ENCODE results near the gene HMGN4. TPM values are rescaled to one million over a fixed set of nuclear protein-coding genes. Genes with fewer than 3 reads are reported as not detected.
A peak's percentile ranks its signal among the peaks of the same experiment; 100 is the strongest.

The HMGN4 gene
- total RNA-seq, 2 experiments from 2014 or later: 22.7 to 24.8 TPM

GRCh38 chr6:26526928-26527327 lies 11.2 kb upstream of the HMGN4 start:
- ChIA-PET CTCF (interaction anchor here (0.8 kb wide), 1 partner anchor 10 kb away, joined by 3 read pairs; no protein-coding TSS in a partner anchor), POLR2A (interaction anchor here (1.2 to 2.2 kb wide), 2 partner anchors 11 to 53 kb away, joined by 5 to 7 read pairs; partner anchors contain the start of gene HMGN4)
- H3K9me3 ChIP-seq (ENCODE audit: control insufficient read depth in 1 of 2, insufficient read depth in 1 of 2, low read length in 2 of 2): no peaks in the 10 kb centered on the region
- no peak overlapping the region for H3K4me3 ChIP-seq (ENCODE audit: low read length)
- peaks cover 5% of the 10 kb centered on the region for H3K4me1 ChIP-seq (ENCODE audit: insufficient read depth, low read length)
- H3K27ac ChIP-seq (ENCODE audit: low read depth in 1 of 2, low read length in 2 of 2): no peak overlapping the region
- H3K27me3 Mint-ChIP-seq: no peaks in the 10 kb centered on the region
- intact Hi-C loops (cut with DNase I, micrococcal nuclease): no loop called here
- H3K4me3 Mint-ChIP-seq: no peak overlapping the region
- peaks cover 4% of the 10 kb centered on the region for H3K36me3 Mint-ChIP-seq (ENCODE audit: low read depth)
- no peaks in the 10 kb centered on the region for H3K9me3 Mint-ChIP-seq
- DNase-seq (no peak), ATAC-seq (ENCODE audit: poor library complexity) (no peak)
- H3K36me3 ChIP-seq (ENCODE audit: insufficient read depth, low read length): no peaks in the 10 kb centered on the region
- no peaks in the 10 kb centered on the region for H3K27me3 ChIP-seq (ENCODE audit: control insufficient read depth in 1 of 2, insufficient read depth in 2 of 2, low read length in 2 of 2)
- peaks cover 24% of the 10 kb centered on the region for H3K4me1 Mint-ChIP-seq (ENCODE audit: low read depth)
- no peak for TF ChIP-seq CTCF (IDR thresholded peaks at IDR 0.05)
- no peak overlapping the region for H3K27ac Mint-ChIP-seq

GRCh38 chr6:26530203-26530602 lies 8.0 kb upstream of the HMGN4 start:
- no peaks in the 10 kb centered on the region for H3K9me3 ChIP-seq (ENCODE audit: control insufficient read depth in 1 of 2, insufficient read depth in 1 of 2, low read length in 2 of 2)
- POLR2A ChIA-PET: interaction anchor here (1.1 kb wide), 1 partner anchor 9 kb away, joined by 3 read pairs; no protein-coding TSS in a partner anchor
- H3K4me1 ChIP-seq (ENCODE audit: insufficient read depth, low read length): peaks cover 10% of the 10 kb centered on the region
- no peak overlapping the region for H3K4me3 Mint-ChIP-seq
- no peak overlapping the region for H3K4me3 ChIP-seq (ENCODE audit: low read length)
- H3K4me1 Mint-ChIP-seq (ENCODE audit: low read depth): peaks cover 32% of the 10 kb centered on the region
- H3K27me3 ChIP-seq (ENCODE audit: control insufficient read depth in 1 of 2, insufficient read depth in 2 of 2, low read length in 2 of 2): no peaks in the 10 kb centered on the region
- peaks cover 7% of the 10 kb centered on the region for H3K27me3 Mint-ChIP-seq
- DNase-seq (no peak), ATAC-seq (ENCODE audit: poor library complexity) (no peak)
- no peak overlapping the region for H3K27ac ChIP-seq (ENCODE audit: low read depth in 1 of 2, low read length in 2 of 2)
- H3K36me3 ChIP-seq (ENCODE audit: insufficient read depth, low read length): no peaks in the 10 kb centered on the region
- intact Hi-C loops (cut with DNase I, micrococcal nuclease): loop anchor here in 1 of 2 experiments (10.0 kb wide), 1 partner anchor 945 kb away; the partner anchor contains the start of gene ZNF184
- CTCF ChIA-PET: interaction anchor here (1.4 kb wide), 1 partner anchor 39 kb away, joined by 3 read pairs; no protein-coding TSS in a partner anchor
- H3K36me3 Mint-ChIP-seq (ENCODE audit: low read depth): peaks cover 19% of the 10 kb centered on the region
- peak overlapping the region; percentile 18 for H3K27ac Mint-ChIP-seq
- TF ChIP-seq CTCF (IDR thresholded peaks at IDR 0.05): no peak
- H3K9me3 Mint-ChIP-seq: peaks cover 3% of the 10 kb centered on the region

- DNase-seq (peak in 2 of 14 experiments; percentile 9 to 30), ATAC-seq (ENCODE audit: poor library complexity) (no peak)
- ChIA-PET POLR2A (interaction anchor here (1.0 to 2.8 kb wide), 15 partner anchors 11 to 408 kb away, joined by 3 to 40 read pairs (median 7); a partner anchor contains a TSS), CTCF (interaction anchor here (1.3 to 3.1 kb wide), 3 partner anchors 10 to 190 kb away, joined by 3 to 15 read pairs (median 14); no protein-coding TSS in a partner anchor)
- H3K4me3 ChIP-seq (ENCODE audit: low read length): no peak overlapping the region
- H3K36me3 Mint-ChIP-seq (ENCODE audit: low read depth): peaks cover 25% of the 10 kb centered on the region
- peak overlapping the region; percentile 98 for H3K4me3 Mint-ChIP-seq
- H3K9me3 ChIP-seq (ENCODE audit: control insufficient read depth in 1 of 2, insufficient read depth in 1 of 2, low read length in 2 of 2): no peaks in the 10 kb centered on the region
- intact Hi-C loops (cut with DNase I, micrococcal nuclease): loop anchor here in 1 of 2 experiments (1.0 to 10.0 kb wide), 3 partner anchors 11 to 943 kb away; partner anchors contain the start of gene ZNF184
- no peaks in the 10 kb centered on the region for H3K36me3 ChIP-seq (ENCODE audit: insufficient read depth, low read length)
- H3K27me3 ChIP-seq (ENCODE audit: control insufficient read depth in 1 of 2, insufficient read depth in 2 of 2, low read length in 2 of 2): no peaks in the 10 kb centered on the region
- peaks cover 23% of the 10 kb centered on the region for H3K4me1 ChIP-seq (ENCODE audit: insufficient read depth, low read length)
- H3K9me3 Mint-ChIP-seq: peaks cover 3% of the 10 kb centered on the region
- peak overlapping the region; percentile 97 for H3K27ac Mint-ChIP-seq
- H3K4me1 Mint-ChIP-seq (ENCODE audit: low read depth): peaks cover 40% of the 10 kb centered on the region
- no peak for TF ChIP-seq CTCF (IDR thresholded peaks at IDR 0.05)
- H3K27ac ChIP-seq (ENCODE audit: low read depth in 1 of 2, low read length in 2 of 2): peak overlapping the region; percentile 3 to 59
- H3K27me3 Mint-ChIP-seq: peaks cover 7% of the 10 kb centered on the region
Measured at GRCh38 chr6:26531897-26532296, 6.3 kb upstream of the HMGN4 start.
